Osteoblast (primary cell): Measurements from ENCODE around the gene SS18L1. TPM values are rescaled to one million over a fixed set of nuclear protein-coding genes. Genes with fewer than 3 reads are reported as not detected.

ENCODE experiments used
- DNase-seq: peaks from one replicate; pipeline ENCODE4 v3.0.0; 2011; ENCODE audit warnings: low spot score, mixed read lengths; ENCODE audit not compliant: insufficient read length; ENCODE audit errors: missing footprints
- H2AFZ ChIP-seq: 2 replicates; pipeline ENCODE4 v1.6.0; 2011; ENCODE audit warnings: mild to moderate bottlenecking, low read length
- H3K27ac ChIP-seq: 2 replicates; pipeline ENCODE4 v1.5.1; 2011; ENCODE audit warnings: mild to moderate bottlenecking, low read depth, low read length, moderate library complexity
- H3K27me3 ChIP-seq: 2 replicates; pipeline ENCODE4 v1.6.0; 2012; ENCODE audit warnings: mild to moderate bottlenecking, control low read depth, inconsistent platforms, low read length, moderate library complexity; ENCODE audit not compliant: insufficient read depth
- H3K36me3 ChIP-seq: 2 replicates; pipeline ENCODE4 v1.5.1; 2011; ENCODE audit warnings: mild to moderate bottlenecking, low read length, control low read depth, moderate library complexity; ENCODE audit not compliant: insufficient read depth
- H3K4me1 ChIP-seq: 2 replicates; pipeline ENCODE4 v1.5.1; 2011; ENCODE audit warnings: mild to moderate bottlenecking, low read length, control low read depth, moderate library complexity; ENCODE audit not compliant: insufficient read depth
- H3K4me2 ChIP-seq: 2 replicates; pipeline ENCODE4 v1.6.0; 2011; ENCODE audit warnings: mild to moderate bottlenecking, low read length; ENCODE audit not compliant: insufficient read depth
- H3K4me3 ChIP-seq: fragments of 200-600 bp; sonication (generic); 3 replicates; pipeline ENCODE4 v1.5.1; 2012; ENCODE audit warnings: mild to moderate bottlenecking, low read length, inconsistent platforms; ENCODE audit not compliant: insufficient read depth
- H3K79me2 ChIP-seq: 2 replicates; pipeline ENCODE4 v1.6.0; 2012; ENCODE audit warnings: mild to moderate bottlenecking, low read length, control low read depth, inconsistent platforms; ENCODE audit not compliant: insufficient read depth
- H3K9me3 ChIP-seq: 2 replicates; pipeline ENCODE4 v1.5.1; 2011; ENCODE audit warnings: low read depth, low read length, control low read depth
- H4K20me1 ChIP-seq: 2 replicates; pipeline ENCODE4 v1.6.0; 2012; ENCODE audit warnings: mild to moderate bottlenecking, low read length, control low read depth; ENCODE audit not compliant: insufficient read depth
- CTCF ChIP-seq: IDR thresholded peaks from 2 replicates; pipeline ENCODE4 v1.5.1; 2011; ENCODE audit warnings: mild to moderate bottlenecking, low read depth, low read length, moderate library complexity; ENCODE audit errors: extremely low read depth
- total RNA-seq: library from RNA; depleted of rRNA; stranded (reverse); fragments of >200 nt; gene quantifications from 2 replicates; pipeline ENCODE4 v1.2.3, GENCODE V29; 2012

The SS18L1 gene
- total RNA-seq, 1 donor, result 12.7 TPM

- Histone ChIP-seq H3K36me3 (peaks cover 9% of the 10 kb centered on the region), H3K4me3 (no peak overlapping the region), H3K9me3 (no peaks in the 10 kb centered on the region), H3K4me1 (peaks cover 8% of the 10 kb centered on the region), H4K20me1 (peaks cover 79% of the 10 kb centered on the region), H3K79me2 (peaks cover 98% of the 10 kb centered on the region), H2AFZ (no peak overlapping the region), H3K4me2 (no peak overlapping the region), H3K27ac (no peak overlapping the region), H3K27me3 (no peaks in the 10 kb centered on the region)
- peak; percentile 69 for DNase-seq
- no peak for TF ChIP-seq CTCF
Observed at GRCh38 chr20:62148908-62149314, 5.3 kb downstream of the SS18L1 start.

- no peak overlapping the region for H2AFZ ChIP-seq
Observed at GRCh38 chr20:62149532-62150309, 6.2 kb downstream of the SS18L1 start.

GRCh38 chr20:62150310-62150575, 6.7 kb downstream of the SS18L1 start:
- DNase-seq, result peak; percentile 46
- peaks cover under 1% of the 10 kb centered on the region for H3K4me1 ChIP-seq
- TF ChIP-seq CTCF, result no peak

More at GRCh38 chr20:62149532-62150309, 6.2 kb downstream of the SS18L1 start:
- Histone ChIP-seq H3K4me1 (peaks cover 5% of the 10 kb centered on the region), H3K9me3 (no peaks in the 10 kb centered on the region), H3K79me2 (peaks cover 99% of the 10 kb centered on the region), H3K27me3 (no peaks in the 10 kb centered on the region), H3K4me2 (no peak overlapping the region), H4K20me1 (peaks cover 79% of the 10 kb centered on the region), H3K4me3 (no peak overlapping the region), H3K27ac (no peak overlapping the region), H3K36me3 (peaks cover 9% of the 10 kb centered on the region)
- peak; percentile 71 for DNase-seq
- TF ChIP-seq CTCF, result no peak

GRCh38 chr20:62151225-62151624, 7.7 kb downstream of the SS18L1 start:
- Histone ChIP-seq H3K4me3 (no peak overlapping the region), H3K27ac (no peak overlapping the region), H3K36me3 (peaks cover 6% of the 10 kb centered on the region), H2AFZ (no peak overlapping the region), H3K4me2 (no peak overlapping the region), H3K4me1 (no peaks in the 10 kb centered on the region), H4K20me1 (peaks cover 77% of the 10 kb centered on the region), H3K79me2 (peaks cover 99% of the 10 kb centered on the region), H3K27me3 (no peaks in the 10 kb centered on the region), H3K9me3 (no peaks in the 10 kb centered on the region)
- TF ChIP-seq CTCF, result no peak
- DNase-seq, result peak; percentile 62

More at GRCh38 chr20:62150310-62150575, 6.7 kb downstream of the SS18L1 start:
- Histone ChIP-seq H3K4me2 (no peak overlapping the region), H3K27ac (no peak overlapping the region), H3K27me3 (no peaks in the 10 kb centered on the region), H2AFZ (no peak overlapping the region), H3K79me2 (peaks cover 99% of the 10 kb centered on the region), H3K9me3 (no peaks in the 10 kb centered on the region), H3K4me3 (no peak overlapping the region), H4K20me1 (peaks cover 77% of the 10 kb centered on the region), H3K36me3 (peaks cover 9% of the 10 kb centered on the region)
